Astrocyte (in vitro differentiated cells and primary cell): Measurements from ENCODE around the gene NOL11. TPM values are rescaled to one million over a fixed set of nuclear protein-coding genes. Genes with fewer than 3 reads are reported as not detected.

ENCODE experiments used
- DNase-seq: peaks from one replicate; pipeline ENCODE4 v3.0.0-alpha.2; 2010; ENCODE audit warnings: low read depth
- FAIRE-seq: peaks from 2 replicates; lab custom pipeline; 2011; peaks lifted over from hg19 to GRCh38; lab: Jason Lieb, UNC
- H2AFZ ChIP-seq: 2 replicates; pipeline ENCODE4 v1.6.0; 2012; ENCODE audit warnings: low read depth, low read length, inconsistent platforms
- H3K27ac ChIP-seq: 2 replicates; pipeline ENCODE4 v1.5.1; 2011; ENCODE audit warnings: low read depth, low read length, inconsistent platforms
- H3K27me3 ChIP-seq: 2 replicates; pipeline ENCODE4 v1.6.0; 2011; ENCODE audit warnings: low read length, inconsistent platforms; ENCODE audit not compliant: insufficient read depth
- H3K36me3 ChIP-seq: 2 replicates; pipeline ENCODE4 v1.5.1; 2011; ENCODE audit warnings: low read length, inconsistent platforms; ENCODE audit not compliant: insufficient read depth
- H3K4me1 ChIP-seq: 2 replicates; pipeline ENCODE4 v1.5.1; 2011; ENCODE audit warnings: low read length, inconsistent platforms; ENCODE audit not compliant: insufficient read depth
- H3K4me2 ChIP-seq: 2 replicates; pipeline ENCODE4 v1.6.0; 2012; ENCODE audit warnings: low read length, inconsistent platforms
- H3K4me3 ChIP-seq: 2 replicates; pipeline ENCODE4 v1.5.1; 2011; ENCODE audit warnings: low read depth, mild to moderate bottlenecking, low read length, inconsistent platforms; ENCODE audit not compliant: insufficient read depth
- H3K79me2 ChIP-seq: 2 replicates; pipeline ENCODE4 v1.6.0; 2012; ENCODE audit warnings: mild to moderate bottlenecking, low read length, inconsistent platforms; ENCODE audit not compliant: insufficient read depth
- H3K9ac ChIP-seq: 2 replicates; pipeline ENCODE4 v1.6.0; 2012; ENCODE audit warnings: mild to moderate bottlenecking, low read length, inconsistent platforms
- H3K9me3 ChIP-seq: 2 replicates; pipeline ENCODE4 v1.5.1; 2012; ENCODE audit warnings: low read depth, mild to moderate bottlenecking, low read length, inconsistent platforms; ENCODE audit not compliant: insufficient read depth
- H4K20me1 ChIP-seq: 2 replicates; pipeline ENCODE4 v1.6.0; 2012; ENCODE audit warnings: low read length, inconsistent platforms; ENCODE audit not compliant: insufficient read depth
- H3K27ac Mint-ChIP-seq: one replicate; pipeline ENCODE4 v1.8.0; 2021; ENCODE audit warnings: mild to moderate bottlenecking, mixed read lengths; ENCODE audit not compliant: unreplicated experiment
- H3K27me3 Mint-ChIP-seq: one replicate; pipeline ENCODE4 v1.8.0; 2021; ENCODE audit warnings: low read depth, mixed read lengths; ENCODE audit not compliant: unreplicated experiment
- H3K36me3 Mint-ChIP-seq: one replicate; pipeline ENCODE4 v1.8.0; 2021; ENCODE audit warnings: low read depth, mixed read lengths; ENCODE audit not compliant: unreplicated experiment
- H3K4me1 Mint-ChIP-seq: one replicate; pipeline ENCODE4 v1.8.0; 2021; ENCODE audit warnings: low read depth, mixed read lengths; ENCODE audit not compliant: unreplicated experiment
- H3K4me3 Mint-ChIP-seq: one replicate; pipeline ENCODE4 v1.8.0; 2021; ENCODE audit warnings: mild to moderate bottlenecking, moderate library complexity, mixed read lengths; ENCODE audit not compliant: unreplicated experiment
- H3K9me3 Mint-ChIP-seq: one replicate; pipeline ENCODE4 v1.8.0; 2021; ENCODE audit warnings: mild to moderate bottlenecking, mixed read lengths; ENCODE audit not compliant: unreplicated experiment
- EZH2 ChIP-seq: IDR thresholded peaks from 2 replicates; pipeline ENCODE4 v1.6.1; 2012; ENCODE audit warnings: mild to moderate bottlenecking, low read length, inconsistent platforms; ENCODE audit not compliant: insufficient read depth
- total RNA-seq: library from RNA; stranded (reverse); gene quantifications from 2 replicates; pipeline ENCODE4 v1.2.1, GENCODE V29; 2021
- TF ChIP-seq, protein P1 (sequence below): IDR thresholded peaks from 2 replicates; pipeline ENCODE4 v1.5.1; 2011; ENCODE audit warnings: low read depth, mild to moderate bottlenecking, inconsistent platforms, low read length, moderate library complexity; ENCODE audit not compliant: insufficient read depth

NOL11 gene
- total RNA-seq, 1 donor from 2014 or later = 30.3 TPM

DNA sequence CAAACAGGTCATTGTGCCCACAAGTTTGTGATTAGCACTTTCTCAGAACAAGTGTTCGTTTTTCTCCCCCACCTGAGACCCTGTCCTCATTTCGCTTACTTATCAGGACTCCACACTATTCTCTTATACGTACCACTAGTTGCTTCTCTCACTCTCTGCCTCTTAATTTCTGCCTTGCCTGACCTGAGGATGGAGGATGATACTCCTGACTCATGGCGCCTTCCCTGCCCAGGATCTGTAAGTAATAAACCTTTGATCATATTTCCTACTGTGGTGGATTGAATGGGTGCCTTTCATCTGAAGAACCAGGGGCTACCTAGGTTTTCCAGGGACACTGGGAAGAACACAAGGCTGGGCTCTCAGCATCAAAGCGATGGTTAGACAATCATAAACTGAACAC, 67.8 kb downstream of the NOL11 start:
- H4K20me1 ChIP-seq = no peaks in the 10 kb centered on the region

More for the DNA sequence above, 67.8 kb downstream of the NOL11 start:
- no peak overlapping the region for H3K4me3 Mint-ChIP-seq
- FAIRE-seq (no peak), DNase-seq (no peak)
- H3K4me1 Mint-ChIP-seq = peaks cover 2% of the 10 kb centered on the region
- peaks cover 4% of the 10 kb centered on the region for H3K27me3 Mint-ChIP-seq
- no peak overlapping the region for H3K4me3 ChIP-seq
- H3K36me3 Mint-ChIP-seq = no peaks in the 10 kb centered on the region
- H3K27ac ChIP-seq = no peak overlapping the region
- no peaks in the 10 kb centered on the region for H3K4me1 ChIP-seq
- H3K27ac Mint-ChIP-seq = no peak overlapping the region
- H3K4me2 ChIP-seq = no peak overlapping the region
- no peak for TF ChIP-seq EZH2
- TF ChIP-seq, protein P1, sequence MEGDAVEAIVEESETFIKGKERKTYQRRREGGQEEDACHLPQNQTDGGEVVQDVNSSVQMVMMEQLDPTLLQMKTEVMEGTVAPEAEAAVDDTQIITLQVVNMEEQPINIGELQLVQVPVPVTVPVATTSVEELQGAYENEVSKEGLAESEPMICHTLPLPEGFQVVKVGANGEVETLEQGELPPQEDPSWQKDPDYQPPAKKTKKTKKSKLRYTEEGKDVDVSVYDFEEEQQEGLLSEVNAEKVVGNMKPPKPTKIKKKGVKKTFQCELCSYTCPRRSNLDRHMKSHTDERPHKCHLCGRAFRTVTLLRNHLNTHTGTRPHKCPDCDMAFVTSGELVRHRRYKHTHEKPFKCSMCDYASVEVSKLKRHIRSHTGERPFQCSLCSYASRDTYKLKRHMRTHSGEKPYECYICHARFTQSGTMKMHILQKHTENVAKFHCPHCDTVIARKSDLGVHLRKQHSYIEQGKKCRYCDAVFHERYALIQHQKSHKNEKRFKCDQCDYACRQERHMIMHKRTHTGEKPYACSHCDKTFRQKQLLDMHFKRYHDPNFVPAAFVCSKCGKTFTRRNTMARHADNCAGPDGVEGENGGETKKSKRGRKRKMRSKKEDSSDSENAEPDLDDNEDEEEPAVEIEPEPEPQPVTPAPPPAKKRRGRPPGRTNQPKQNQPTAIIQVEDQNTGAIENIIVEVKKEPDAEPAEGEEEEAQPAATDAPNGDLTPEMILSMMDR = no peak
- no peaks in the 10 kb centered on the region for H3K79me2 ChIP-seq
- no peak overlapping the region for H3K9ac ChIP-seq
- peaks cover 2% of the 10 kb centered on the region for H3K9me3 Mint-ChIP-seq
- no peaks in the 10 kb centered on the region for H3K9me3 ChIP-seq
- H3K27me3 ChIP-seq = no peaks in the 10 kb centered on the region
- H3K36me3 ChIP-seq = no peaks in the 10 kb centered on the region
- no peak overlapping the region for H2AFZ ChIP-seq

Other genes with a start within 250 kb of the NOL11 start
- gene BPTF, start 107.6 kb downstream of the NOL11 start, total RNA-seq = 72.7 and 73.9 TPM in 2 replicates